HepG2 (cell line): Measurements from ENCODE around the gene METTL26. TPM values are rescaled to one million over a fixed set of nuclear protein-coding genes. Genes with fewer than 3 reads are reported as not detected.

Experiments used
- ARID5B ChIP-seq: IDR thresholded peaks from 2 replicates; pipeline ENCODE4 v1.4.0; 2020; ENCODE audit warnings: mild to moderate bottlenecking, missing genetic modification reagents
- CENPX ChIP-seq: sonication (generic); formaldehyde crosslinking; IDR thresholded peaks from 2 replicates; pipeline ENCODE4 v1.9.0; 2021; ENCODE audit warnings: mild to moderate bottlenecking, missing genetic modification reagents, moderate library complexity
- GMEB2 ChIP-seq: IDR thresholded peaks from 2 replicates; pipeline ENCODE4 v1.6.1; 2016; ENCODE audit warnings: missing biosample characterization, missing genetic modification reagents, low read depth
- ISX ChIP-seq: sonication (generic); formaldehyde crosslinking; conservative IDR thresholded peaks from 2 replicates; pipeline ENCODE4 v1.5.0; 2020; ENCODE audit warnings: missing genetic modification reagents
- NFRKB ChIP-seq: fragments of 450-650 bp; IDR thresholded peaks from 2 replicates; pipeline ENCODE4 v1.6.1; 2017
- NFYB ChIP-seq: sonication (generic); formaldehyde crosslinking; IDR thresholded peaks from 2 replicates; pipeline ENCODE4 v1.4.0; 2020; ENCODE audit warnings: missing genetic modification reagents
- RXRB ChIP-seq: IDR thresholded peaks from 2 replicates; pipeline ENCODE4 v1.6.1; 2016; ENCODE audit warnings: borderline replicate concordance, missing genetic modification reagents, missing compliant biosample characterization
- SALL1 ChIP-seq: sonication (generic); formaldehyde crosslinking; IDR thresholded peaks from 2 replicates; pipeline ENCODE4 v1.8.0; 2022; ENCODE audit warnings: mild to moderate bottlenecking, missing genetic modification reagents
- SSRP1 ChIP-seq: IDR thresholded peaks from 2 replicates; pipeline ENCODE4 v1.6.1; 2016; ENCODE audit warnings: control low read depth
- ZBTB14 ChIP-seq: sonication (generic); formaldehyde crosslinking; IDR thresholded peaks from 2 replicates; pipeline ENCODE4 v1.4.0; 2020; ENCODE audit warnings: missing genetic modification reagents
- ZNF614 ChIP-seq: IDR thresholded peaks from 2 replicates; pipeline ENCODE4 v1.6.1; 2018; ENCODE audit warnings: missing biosample characterization, missing genetic modification reagents, inconsistent platforms, borderline replicate concordance
- ZNF704 ChIP-seq: sonication (generic); formaldehyde crosslinking; IDR thresholded peaks from 2 replicates; pipeline ENCODE4 v1.8.1; 2023; ENCODE audit warnings: mild to moderate bottlenecking, inconsistent platforms, moderate library complexity, missing genetic modification reagents, borderline replicate concordance
- ZNF782 ChIP-seq: sonication (generic); formaldehyde crosslinking; IDR thresholded peaks from 2 replicates; pipeline ENCODE4 v1.4.0; 2020; ENCODE audit warnings: missing genetic modification reagents, mild to moderate bottlenecking, borderline replicate concordance
- polyA plus RNA-seq, 8 experiments: library from polyadenylated mRNA; depleted of rRNA in 3 of 8; stranded (reverse) in 7 of 8; unstranded in 1 of 8; fragments of >200 nt; fragmentation: Illumina TruSeq in 4 of 8; extraction: Trizol in 4 of 8; gene quantifications; 2 replicates each; pipeline versions ENCODE4 v1.2.1 to v1.2.3, GENCODE V29; 2011 to 2016; ENCODE audit warnings: low read depth in 4 of 8, missing spikeins in 1 of 8, mixed read lengths in 1 of 8; ENCODE audit not compliant: insufficient read depth in 1 of 8
- total RNA-seq, 5 experiments: library from RNA; depleted of rRNA; stranded (reverse); fragments of >200 nt; fragmentation: Illumina TruSeq; extraction: Trizol; gene quantifications; 2 replicates each; pipeline ENCODE4 v1.2.3, GENCODE V29; 2016; ENCODE audit warnings: low read depth in 1 of 5
- TF ChIP-seq, protein P1 (sequence below): sonication (generic); formaldehyde crosslinking; IDR thresholded peaks from 2 replicates; pipeline ENCODE4 v1.5.0; 2020; ENCODE audit warnings: missing genetic modification reagents

METTL26 gene
- total and polyA plus RNA-seq, 2 of the 13 experiments (the other 11 are each of a cell fraction or from before 2014, with no cell fraction given) = 65.5 to 70.1 TPM

DNA sequence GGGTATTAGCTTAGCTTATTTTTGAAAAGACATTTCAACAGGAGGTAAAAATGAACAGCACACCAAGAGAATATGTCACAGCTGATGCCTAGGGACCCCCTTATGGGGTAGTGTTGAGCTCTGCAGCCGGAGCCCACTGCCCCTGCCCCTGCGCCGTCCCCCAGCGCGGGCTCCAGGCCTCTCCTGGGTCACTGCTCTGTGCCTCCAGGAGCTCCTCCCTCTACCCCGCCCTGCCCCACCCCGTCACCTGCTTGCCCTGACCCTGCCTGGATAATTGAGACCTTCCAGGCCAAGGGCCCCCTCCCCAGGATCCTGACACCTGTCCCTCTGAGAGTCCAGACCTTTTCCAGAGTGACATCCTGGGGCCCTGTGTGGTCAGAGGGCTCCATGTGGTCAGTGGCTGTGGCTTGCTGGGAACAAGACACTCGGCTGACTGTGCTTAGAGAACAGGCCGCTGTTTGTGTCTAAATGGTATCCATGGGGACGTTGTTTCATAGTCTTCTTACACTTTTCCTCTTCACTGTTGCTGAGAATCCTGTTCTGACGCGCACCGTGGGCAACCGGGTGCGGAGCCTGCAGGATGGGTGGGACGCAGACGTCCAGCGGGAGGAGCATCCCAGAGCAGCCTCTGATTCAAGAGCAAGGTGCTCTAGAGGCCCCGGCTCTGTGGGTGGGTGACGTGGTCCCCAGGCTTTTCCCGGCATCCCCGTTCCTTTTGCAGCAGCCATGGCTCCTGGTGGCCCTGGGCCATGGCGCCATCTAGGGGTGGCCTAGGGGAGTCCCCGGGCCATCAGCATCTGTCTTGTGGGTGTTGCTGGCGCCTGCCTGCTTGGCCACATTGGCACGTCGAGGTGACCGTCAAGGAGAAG lies 25.4 kb downstream of the METTL26 start (continued):
- TF ChIP-seq ARID5B (CRISPR knock-in tag) (no peak), RXRB (CRISPR knock-in tag) (0 out of 2 replicates have a peak, but pooled peaks have one; percentile 24), ZNF614 (CRISPR knock-in tag) (no peak), GMEB2 (CRISPR knock-in tag) (no peak), SSRP1 (CRISPR knock-in tag) (no peak), NFYB (CRISPR knock-in tag) (no peak), ZBTB14 (CRISPR knock-in tag) (no peak), ZNF782 (CRISPR knock-in tag) (no peak), ISX (no peak), NFRKB (no peak), CENPX (CRISPR knock-in tag) (no peak), SALL1 (CRISPR knock-in tag) (peak; percentile 51), ZNF704 (CRISPR knock-in tag) (no peak)
- TF ChIP-seq, protein P1, sequence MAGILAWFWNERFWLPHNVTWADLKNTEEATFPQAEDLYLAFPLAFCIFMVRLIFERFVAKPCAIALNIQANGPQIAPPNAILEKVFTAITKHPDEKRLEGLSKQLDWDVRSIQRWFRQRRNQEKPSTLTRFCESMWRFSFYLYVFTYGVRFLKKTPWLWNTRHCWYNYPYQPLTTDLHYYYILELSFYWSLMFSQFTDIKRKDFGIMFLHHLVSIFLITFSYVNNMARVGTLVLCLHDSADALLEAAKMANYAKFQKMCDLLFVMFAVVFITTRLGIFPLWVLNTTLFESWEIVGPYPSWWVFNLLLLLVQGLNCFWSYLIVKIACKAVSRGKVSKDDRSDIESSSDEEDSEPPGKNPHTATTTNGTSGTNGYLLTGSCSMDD (CRISPR knock-in tag) = no peak
